ENCODE results near the gene SPEM3.

Gene SPEM3

DNA sequence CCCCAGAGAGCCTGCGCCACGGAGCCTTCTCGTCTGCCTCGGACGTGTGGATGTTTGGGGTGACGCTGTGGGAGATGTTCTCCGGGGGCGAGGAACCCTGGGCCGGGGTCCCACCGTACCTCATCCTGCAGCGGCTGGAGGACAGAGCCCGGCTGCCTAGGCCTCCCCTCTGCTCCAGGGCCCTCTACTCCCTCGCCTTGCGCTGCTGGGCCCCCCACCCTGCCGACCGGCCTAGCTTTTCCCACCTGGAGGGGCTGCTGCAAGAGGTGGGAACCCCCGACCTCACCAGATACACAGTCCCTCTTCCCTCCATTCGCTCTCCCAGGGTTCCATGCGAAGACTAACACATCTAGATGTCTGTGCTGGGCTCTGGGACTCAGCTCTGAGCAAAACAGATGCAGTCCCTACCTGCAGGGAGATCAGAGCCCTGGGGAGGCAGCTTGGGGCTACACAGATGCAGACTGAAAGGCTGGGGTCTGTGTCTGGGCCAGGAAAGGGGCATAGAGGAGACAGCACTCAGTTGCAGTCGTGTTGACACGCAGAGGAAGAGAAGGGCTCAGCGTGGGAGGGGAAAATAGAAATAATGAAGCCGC, 44.1 kb upstream of the SPEM3 start:
- no peak for DNase-seq (ENCODE audit: low spot score)
- TF ChIP-seq, protein P1, sequence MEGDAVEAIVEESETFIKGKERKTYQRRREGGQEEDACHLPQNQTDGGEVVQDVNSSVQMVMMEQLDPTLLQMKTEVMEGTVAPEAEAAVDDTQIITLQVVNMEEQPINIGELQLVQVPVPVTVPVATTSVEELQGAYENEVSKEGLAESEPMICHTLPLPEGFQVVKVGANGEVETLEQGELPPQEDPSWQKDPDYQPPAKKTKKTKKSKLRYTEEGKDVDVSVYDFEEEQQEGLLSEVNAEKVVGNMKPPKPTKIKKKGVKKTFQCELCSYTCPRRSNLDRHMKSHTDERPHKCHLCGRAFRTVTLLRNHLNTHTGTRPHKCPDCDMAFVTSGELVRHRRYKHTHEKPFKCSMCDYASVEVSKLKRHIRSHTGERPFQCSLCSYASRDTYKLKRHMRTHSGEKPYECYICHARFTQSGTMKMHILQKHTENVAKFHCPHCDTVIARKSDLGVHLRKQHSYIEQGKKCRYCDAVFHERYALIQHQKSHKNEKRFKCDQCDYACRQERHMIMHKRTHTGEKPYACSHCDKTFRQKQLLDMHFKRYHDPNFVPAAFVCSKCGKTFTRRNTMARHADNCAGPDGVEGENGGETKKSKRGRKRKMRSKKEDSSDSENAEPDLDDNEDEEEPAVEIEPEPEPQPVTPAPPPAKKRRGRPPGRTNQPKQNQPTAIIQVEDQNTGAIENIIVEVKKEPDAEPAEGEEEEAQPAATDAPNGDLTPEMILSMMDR (IDR thresholded peaks at IDR 0.05; ENCODE audit: extremely low read depth, missing control alignments), result no peak

DNA sequence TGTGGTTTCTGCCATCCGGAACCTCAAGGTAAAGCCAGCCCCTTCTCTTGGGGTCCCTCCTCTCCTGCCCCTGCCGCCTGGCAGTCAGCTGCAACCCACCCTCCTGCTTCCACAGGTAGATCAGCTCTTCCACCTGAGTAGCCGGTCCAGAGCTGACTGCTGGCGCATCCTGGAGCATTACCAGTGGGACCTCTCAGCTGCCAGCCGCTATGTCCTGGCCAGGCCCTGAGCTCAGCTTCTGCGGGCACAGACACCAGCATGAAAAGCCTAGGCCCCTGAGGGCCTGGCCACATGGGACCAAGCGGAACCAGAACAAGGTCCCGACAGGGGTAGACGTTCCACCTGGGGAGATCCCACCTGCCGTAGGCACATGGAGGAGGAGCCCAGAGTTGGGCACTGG, 39.8 kb upstream of the SPEM3 start:
- no peak for DNase-seq (ENCODE audit: low spot score)
- TF ChIP-seq, protein P1 (IDR thresholded peaks at IDR 0.05; ENCODE audit: extremely low read depth, missing control alignments), result no peak

DNA sequence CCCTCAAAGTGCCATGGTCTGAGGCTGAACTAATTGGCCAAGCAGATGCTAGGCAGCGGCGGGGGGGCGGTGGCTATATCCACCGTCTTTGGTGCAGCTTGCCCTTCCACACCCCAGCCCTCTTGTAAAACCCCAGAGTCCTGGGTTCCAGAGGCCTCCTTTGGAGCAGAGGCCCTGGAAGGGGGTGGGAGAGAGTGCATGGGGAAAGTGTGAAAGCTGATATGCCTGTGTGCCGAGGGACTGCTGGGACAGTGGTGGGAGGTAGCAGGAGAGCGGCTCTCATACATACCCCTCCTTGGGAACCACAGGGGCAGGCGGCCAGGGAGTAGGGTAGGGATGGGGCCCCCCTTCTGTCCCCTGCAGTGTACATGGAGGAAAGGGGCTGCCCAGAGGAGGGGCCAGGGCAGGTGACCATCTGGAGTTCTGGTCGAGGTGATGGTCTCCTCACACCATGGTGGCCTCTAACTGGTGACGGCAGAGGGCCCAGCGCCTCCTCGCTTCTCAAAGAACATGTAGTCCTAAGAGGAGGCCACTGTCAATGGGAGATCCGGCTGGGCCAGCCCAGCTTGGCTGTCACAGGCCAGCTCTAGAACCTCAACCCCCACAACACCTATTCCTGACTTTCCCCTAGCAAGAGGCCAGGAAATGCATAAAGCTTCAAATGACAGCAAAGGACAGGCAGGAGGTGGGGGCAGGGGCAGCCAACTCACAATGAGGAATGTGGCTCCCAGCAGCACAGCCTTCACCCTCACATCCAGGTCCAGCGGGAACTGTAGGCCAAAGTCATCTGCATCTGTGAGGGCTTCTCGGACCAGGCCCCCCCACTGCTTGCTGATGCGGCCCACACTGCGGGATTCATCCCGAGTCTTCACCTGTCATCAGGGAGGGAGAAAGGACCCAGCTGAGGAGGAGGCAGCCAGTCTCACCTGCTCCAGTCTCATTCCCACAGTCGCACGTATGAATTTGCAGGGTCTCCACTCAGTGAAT, 38.4 kb upstream of the SPEM3 start:
- TF ChIP-seq, protein P1 (IDR thresholded peaks at IDR 0.05; ENCODE audit: extremely low read depth, missing control alignments), result no peak
- DNase-seq (ENCODE audit: low spot score), result no peak

DNA sequence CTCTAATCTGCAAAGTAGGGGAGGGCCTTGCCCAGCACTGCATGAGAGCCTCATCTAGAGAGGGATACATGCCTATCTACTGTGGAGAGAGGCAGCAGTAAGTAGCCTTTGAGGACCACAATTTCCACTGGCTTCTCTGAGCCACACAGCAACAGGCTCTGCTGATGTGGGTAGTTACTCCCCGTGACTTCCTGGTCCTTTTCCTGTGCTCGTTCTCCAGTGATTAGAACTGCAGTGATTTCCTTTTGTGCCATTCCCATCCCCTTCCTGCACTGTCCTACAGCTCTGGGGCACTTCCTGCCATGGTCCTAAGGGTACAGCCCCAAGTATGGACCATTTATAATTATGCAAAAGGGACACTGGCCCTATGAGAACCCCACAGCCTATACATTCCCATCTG, 37.4 kb upstream of the SPEM3 start:
- TF ChIP-seq, protein P1 (IDR thresholded peaks at IDR 0.05; ENCODE audit: extremely low read depth, missing control alignments), result no peak
- no peak for DNase-seq (ENCODE audit: low spot score)

DNA sequence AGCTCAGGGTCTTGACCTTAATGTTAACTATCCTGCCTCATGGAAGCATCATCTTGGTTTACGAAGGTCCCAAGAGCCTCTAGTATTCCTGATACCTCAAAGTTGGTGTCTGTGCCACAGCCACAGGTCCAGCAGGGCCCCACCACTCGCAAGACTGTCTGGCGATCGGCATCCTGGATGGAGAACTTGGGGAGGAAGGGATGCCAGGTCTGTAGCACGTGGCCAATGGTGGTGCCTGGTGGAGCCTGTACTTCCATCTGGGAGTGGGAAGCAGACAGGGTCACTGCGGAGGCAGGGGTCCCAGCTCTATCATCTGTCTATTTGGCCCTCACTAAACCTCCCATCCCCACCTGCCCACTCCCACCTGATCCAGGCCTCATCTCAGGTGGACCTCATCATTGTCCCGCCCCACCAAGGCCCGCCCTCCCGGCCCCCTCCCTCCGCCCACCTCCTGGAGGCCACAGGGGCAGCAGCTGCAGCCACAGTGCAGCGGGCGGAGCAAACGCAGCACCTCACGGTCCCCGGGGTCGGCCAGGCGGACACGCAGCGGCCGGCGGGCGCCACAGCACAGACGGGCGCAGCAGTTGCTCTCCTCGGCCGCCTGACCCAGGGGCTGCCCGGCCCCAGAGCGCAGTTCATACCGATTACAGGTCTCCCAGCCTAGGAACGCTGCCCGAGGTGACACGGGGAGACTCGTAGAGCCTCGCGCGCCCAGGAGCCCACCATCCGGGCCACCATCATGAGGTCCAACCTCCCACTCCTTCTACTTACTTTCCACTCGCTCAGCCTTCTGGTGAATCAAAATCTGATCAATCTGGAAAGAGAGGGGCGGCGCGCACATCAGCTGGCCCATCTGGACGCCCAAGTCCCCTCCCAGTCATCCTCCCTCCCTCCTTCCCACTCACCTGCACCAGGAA, 35.7 kb upstream of the SPEM3 start:
- DNase-seq (ENCODE audit: low spot score), result no peak
- TF ChIP-seq, protein P1 (IDR thresholded peaks at IDR 0.05; ENCODE audit: extremely low read depth, missing control alignments), result no peak

DNA sequence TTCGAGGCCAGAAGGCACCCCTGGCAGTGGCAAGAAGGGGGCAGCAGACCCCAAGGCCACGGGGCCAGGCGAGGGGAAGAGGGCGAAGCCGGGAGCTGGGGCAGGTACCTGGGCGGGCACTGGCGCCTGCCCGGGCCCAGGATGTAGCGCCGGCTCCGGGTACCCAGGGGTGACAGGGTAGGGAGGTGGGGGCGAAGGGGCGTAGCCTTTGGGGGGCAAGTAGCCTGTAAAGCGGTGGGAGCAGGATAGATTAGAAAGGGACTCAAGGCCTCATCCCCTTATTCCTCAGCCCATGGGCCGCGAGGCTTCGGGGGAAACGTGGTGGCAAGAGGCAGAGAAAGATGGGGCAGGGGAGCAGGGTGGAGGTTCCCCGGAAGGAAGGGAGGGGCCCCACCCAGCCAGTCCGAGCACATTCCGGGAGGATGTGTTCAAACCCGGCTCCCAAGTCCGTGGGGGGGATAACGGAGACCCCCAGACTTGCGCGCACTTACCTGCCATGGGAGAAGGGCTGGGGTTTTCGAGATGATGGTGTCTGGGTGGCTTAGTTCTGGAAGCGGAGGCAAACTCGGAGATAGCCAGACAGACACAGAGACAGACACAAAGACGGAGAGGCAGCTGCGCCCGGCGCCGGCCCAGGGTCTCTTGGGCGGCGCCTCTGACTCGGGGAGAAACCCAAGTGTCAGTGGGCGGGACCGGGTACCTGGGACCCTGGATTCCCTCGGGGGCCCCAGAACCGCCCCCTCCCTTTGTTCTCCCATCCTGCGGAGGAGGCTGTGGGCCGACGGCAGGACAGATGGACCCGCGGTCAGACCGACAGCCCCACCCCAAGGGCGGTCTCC, 34.8 kb upstream of the SPEM3 start:
- peak; percentile 89 for DNase-seq (ENCODE audit: low spot score)
- TF ChIP-seq, protein P1 (IDR thresholded peaks at IDR 0.05; ENCODE audit: extremely low read depth, missing control alignments), result no peak

All from GM20000 (cell line).